SK-N-SH (cell line): ENCODE results near the gene MCCC1. TPM values are rescaled to one million over a fixed set of nuclear protein-coding genes. Genes with fewer than 3 reads are reported as not detected.
"Not testable (repeated sequence)": the region's sequence is repeated elsewhere in the genome, so short reads cannot be mapped to it uniquely, and the experiment has no call there.

Experiments
- CTCF ChIA-PET: fragments of 300-600, 350-600 bp; formaldehyde crosslinking; extraction: SDS; loops from one replicate; lab custom pipeline; 2021; lab: Yijun Ruan, JAX
- POLR2A ChIA-PET: fragments of 350-600 bp; sonication (Branson Sonifier 250); formaldehyde crosslinking; extraction: SDS; loops from one replicate; lab custom pipeline; 2020; ENCODE audit warnings: antibody characterized with exemption, inconsistent platforms; lab: Yijun Ruan, JAX
- DNase-seq: peaks from one replicate; pipeline ENCODE4 v3.0.0; 2012
- H2AFZ ChIP-seq: fragments of 200-600 bp; sonication (generic); 2 replicates; pipeline ENCODE4 v1.8.1; 2016; ENCODE audit warnings: antibody characterized with exemption, mild to moderate bottlenecking, low read depth
- H3F3A ChIP-seq: fragments of 200-600 bp; sonication (generic); replicated peaks from 2 replicates; pipeline ENCODE3; 2016; ENCODE audit warnings: antibody characterized with exemption, mild to moderate bottlenecking; ENCODE audit not compliant: insufficient read depth
- H3K27ac ChIP-seq, 2 experiments: fragments of 200-500 bp in 1 of 2; fragments of 200-600 bp in 1 of 2; sonication (Bioruptor generic) in 1 of 2; sonication (generic), shearing (Covaris generic) in 1 of 2; 2 replicates each; pipeline versions ENCODE4 v1.5.1 to v1.6.1; 2014 to 2016; ENCODE audit warnings: low read depth in 2 of 2, inconsistent platforms in 1 of 2, low read length in 1 of 2, mild to moderate bottlenecking in 1 of 2, mixed read lengths in 1 of 2
- H3K27me3 ChIP-seq: fragments of 200-600 bp; sonication (generic), shearing (Covaris generic); 2 replicates; pipeline ENCODE4 v1.6.1; 2016; ENCODE audit warnings: mixed run types; ENCODE audit not compliant: insufficient read depth
- H3K36me3 ChIP-seq, 2 experiments: fragments of 200-500 bp in 1 of 2; fragments of 200-600 bp in 1 of 2; sonication (Bioruptor generic) in 1 of 2; sonication (generic) in 1 of 2; replicated peaks in 1 of 2; 2 replicates each; pipeline versions ENCODE3 to v1.5.1; 2014 to 2016; ENCODE audit warnings: low read length in 1 of 2, mild to moderate bottlenecking in 1 of 2; ENCODE audit not compliant: insufficient read depth in 2 of 2, control insufficient read depth in 1 of 2
- H3K4me1 ChIP-seq, 2 experiments: fragments of 200-500 bp in 1 of 2; fragments of 200-600 bp in 1 of 2; sonication (Bioruptor generic) in 1 of 2; sonication (generic), shearing (Covaris generic) in 1 of 2; 2 replicates each; pipeline versions ENCODE4 v1.5.1 to v1.6.1; 2014 to 2016; ENCODE audit warnings: low read depth in 1 of 2, low read length in 1 of 2, mixed run types in 1 of 2; ENCODE audit not compliant: insufficient read depth in 2 of 2, control insufficient read depth in 1 of 2
- H3K4me2 ChIP-seq: fragments of 200-600 bp; sonication (generic), shearing (Covaris generic); 2 replicates; pipeline ENCODE4 v1.6.1; 2017; ENCODE audit warnings: mixed run types
- H3K4me3 ChIP-seq, 2 experiments: fragments of 200-500 bp in 1 of 2; fragments of 200-600 bp in 1 of 2; sonication (Bioruptor generic) in 1 of 2; sonication (generic), shearing (Covaris generic) in 1 of 2; 2 replicates each; pipeline versions ENCODE4 v1.5.1 to v1.8.1; 2014 to 2016; ENCODE audit warnings: low read depth in 2 of 2, inconsistent platforms in 1 of 2, low read length in 1 of 2, mild to moderate bottlenecking in 1 of 2, mixed read lengths in 1 of 2, moderate library complexity in 1 of 2
- H3K79me2 ChIP-seq: fragments of 200-600 bp; sonication (generic); 2 replicates; pipeline ENCODE4 v1.8.1; 2017; ENCODE audit warnings: mild to moderate bottlenecking; ENCODE audit not compliant: insufficient read depth
- H3K9ac ChIP-seq: fragments of 200-600 bp; sonication (generic); 2 replicates; pipeline ENCODE4 v1.6.1; 2017; ENCODE audit warnings: mixed run types
- H3K9me2 ChIP-seq: fragments of 200-600 bp; sonication (generic); 2 replicates; pipeline ENCODE4 v1.6.1; 2017; ENCODE audit warnings: mixed run types
- H3K9me3 ChIP-seq: fragments of 200-600 bp; sonication (generic); 2 replicates; pipeline ENCODE4 v1.6.1; 2017; ENCODE audit warnings: mixed run types, mild to moderate bottlenecking, moderate library complexity
- H4K20me1 ChIP-seq: fragments of 200-600 bp; sonication (generic); 2 replicates; pipeline ENCODE4 v1.6.1; 2017; ENCODE audit warnings: mild to moderate bottlenecking, mixed run types; ENCODE audit not compliant: insufficient read depth
- FOXM1 ChIP-seq: IDR thresholded peaks from 2 replicates; pipeline ENCODE4 v1.4.0; 2012; ENCODE audit warnings: low read depth, mild to moderate bottlenecking
- MEF2A ChIP-seq: IDR thresholded peaks from 2 replicates; pipeline ENCODE4 v1.4.0; 2012; ENCODE audit warnings: low read depth, borderline replicate concordance
- RAD21 ChIP-seq: IDR thresholded peaks from 2 replicates; pipeline ENCODE4 v1.6.1; 2012; ENCODE audit warnings: mild to moderate bottlenecking, low read length
- RCOR1 ChIP-seq: fragments of 150-350 bp; IDR thresholded peaks from 2 replicates; pipeline ENCODE4 v1.6.1; 2017; ENCODE audit warnings: antibody characterized with exemption, low read length
- SMC3 ChIP-seq: IDR thresholded peaks from 2 replicates; pipeline ENCODE4 v1.6.1; 2012; ENCODE audit warnings: low read depth, low read length, improper control_type of control experiment
- TCF12 ChIP-seq: IDR thresholded peaks from 2 replicates; pipeline ENCODE4 v1.4.0; 2012
- USF2 ChIP-seq: fragments of 150-350 bp; IDR thresholded peaks from 2 replicates; pipeline ENCODE4 v1.6.1; 2017; ENCODE audit warnings: antibody characterized with exemption, low read length, low read depth, borderline replicate concordance
- YY1 ChIP-seq: IDR thresholded peaks from 2 replicates; pipeline ENCODE4 v1.4.0; 2012; ENCODE audit warnings: low read depth, mild to moderate bottlenecking
- WGBS: methylation state at CpG from one replicate; pipeline ENCODE4 v1.1.6; 2017; ENCODE audit warnings: low lambda C conversion rate; 5-methylcytosine and 5-hydroxymethylcytosine counted together
- polyA plus RNA-seq, 3 experiments: library from polyadenylated mRNA; depleted of rRNA; stranded (reverse); fragments of >200 nt; gene quantifications; 2 replicates each; pipeline ENCODE4 v1.2.3, GENCODE V29; 2012
- TF ChIP-seq, protein P1 (sequence below): fragments of 150-350 bp; IDR thresholded peaks from 2 replicates; pipeline ENCODE4 v1.6.1; 2016; ENCODE audit warnings: mild to moderate bottlenecking, low read depth, low read length
- TF ChIP-seq, protein P2 (sequence below): IDR thresholded peaks from 2 replicates; pipeline ENCODE4 v1.6.1; 2012; ENCODE audit warnings: mild to moderate bottlenecking, low read depth, low read length, moderate library complexity
- TF ChIP-seq, protein P3 (sequence below): fragments of 200-600 bp; sonication (generic); IDR thresholded peaks from 2 replicates; pipeline ENCODE4 v1.6.1; 2017; ENCODE audit warnings: antibody characterized with exemption, mild to moderate bottlenecking, moderate library complexity

Gene MCCC1
- polyA plus RNA-seq, 1 of the 3 experiments (the other 2 are of a cell fraction) = 15.4 TPM

DNA sequence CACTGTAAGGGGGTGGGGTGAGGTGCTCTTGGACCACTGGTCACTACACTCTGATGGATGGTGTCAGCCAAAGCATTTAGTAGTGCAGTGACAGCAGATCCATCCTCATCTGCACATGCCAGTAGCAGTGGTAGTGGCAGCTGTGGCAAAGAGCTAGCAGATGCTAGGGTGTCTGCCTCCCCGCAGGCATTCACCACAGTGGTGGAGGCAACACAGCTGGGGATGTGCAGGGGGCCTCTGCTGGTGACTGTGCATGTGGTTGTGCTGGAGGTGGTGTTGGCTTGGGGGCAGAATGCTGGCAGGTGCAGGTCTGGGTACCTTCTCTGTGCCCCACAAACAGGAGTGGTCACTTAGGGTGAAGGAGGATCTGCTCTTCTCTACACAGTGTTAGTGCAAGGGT, 99.5 kb downstream of the MCCC1 start (continued):
- no peak for TF ChIP-seq USF2
- no peak for TF ChIP-seq RAD21

DNA sequence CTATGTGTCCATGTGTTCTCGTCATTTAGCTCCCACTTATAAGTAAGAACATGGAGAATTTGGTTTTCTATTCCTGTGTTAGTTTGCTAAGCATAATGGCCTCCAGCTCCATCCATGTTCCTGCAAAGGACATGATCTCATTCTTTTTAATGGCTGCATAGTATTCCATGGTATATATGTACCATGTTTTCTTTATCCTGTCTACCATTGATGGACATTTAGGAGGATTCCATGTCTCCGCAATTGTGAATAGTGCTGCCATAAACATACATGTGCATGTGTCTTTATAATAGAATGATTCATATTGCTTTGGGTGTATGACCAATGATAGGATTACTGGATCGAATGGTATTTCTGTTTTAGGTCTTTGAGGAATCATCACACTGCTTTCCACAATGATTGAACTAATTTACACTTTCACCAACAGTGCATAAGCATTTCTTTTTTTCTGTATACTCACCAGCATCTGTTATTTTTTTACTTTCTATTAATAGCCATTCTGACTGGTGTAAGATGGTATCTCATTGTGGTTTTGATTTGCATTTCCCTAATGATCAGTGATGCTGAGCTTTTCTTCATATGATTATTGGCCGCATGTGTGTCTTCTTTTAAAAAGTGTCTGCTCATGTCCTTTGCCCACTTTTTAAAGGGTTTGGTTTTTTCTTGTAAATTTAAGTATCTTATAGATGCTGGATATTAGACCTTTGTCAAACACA, 105.7 kb downstream of the MCCC1 start:
- not testable (repeated sequence) for H3K36me3 ChIP-seq, H3K79me2 ChIP-seq, H4K20me1 ChIP-seq, H3K9me3 ChIP-seq, H3K4me3 ChIP-seq, H3K4me2 ChIP-seq, H3K9ac ChIP-seq, H3K9me2 ChIP-seq, H3K27ac ChIP-seq, H3F3A ChIP-seq, H2AFZ ChIP-seq, H3K4me1 ChIP-seq, H3K27me3 ChIP-seq, DNase-seq
- CTCF ChIA-PET = interaction anchor here (0.6 kb wide), 1 partner anchor 24 kb away, joined by 3 read pairs; no protein-coding TSS in a partner anchor
- WGBS = 71% methylated on average over 4 of the region's 4 CpGs
- POLR2A ChIA-PET = interaction anchor here (1.4 kb wide), 1 partner anchor 12 kb away, joined by 3 read pairs; no protein-coding TSS in a partner anchor

DNA sequence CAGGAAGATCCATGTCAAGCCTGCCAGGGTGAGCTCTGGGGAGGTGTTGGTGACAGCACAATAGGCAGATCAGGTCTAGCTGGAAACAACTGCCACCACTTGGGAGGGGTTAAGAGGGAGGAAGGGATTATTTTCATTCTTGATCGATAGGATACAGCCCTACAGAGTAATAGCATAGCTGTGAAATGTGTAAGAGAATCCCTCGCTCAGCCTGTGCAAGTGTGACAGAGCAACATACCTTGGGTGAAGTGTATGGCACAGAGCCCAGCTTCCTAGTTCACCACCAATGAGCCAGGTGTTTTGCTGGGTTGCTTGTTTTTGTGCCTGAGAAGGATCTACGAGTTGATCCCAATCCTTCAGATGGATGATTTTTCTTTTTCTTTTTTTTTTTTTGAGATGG, 109.7 kb downstream of the MCCC1 start:
- DNase-seq = no peak
- 90% methylated on average over 3 of the region's 3 CpGs for WGBS
- POLR2A ChIA-PET = no interaction called here

More for the DNA sequence above, 109.7 kb downstream of the MCCC1 start:
- H3K27me3 ChIP-seq = no peaks in the 10 kb centered on the region
- H4K20me1 ChIP-seq = no peaks in the 10 kb centered on the region
- H3K4me3 ChIP-seq = no peak overlapping the region
- no peak overlapping the region for H3K4me2 ChIP-seq
- no peak overlapping the region for H2AFZ ChIP-seq
- CTCF ChIA-PET = no interaction called here
- no peak overlapping the region for H3K9ac ChIP-seq
- TF ChIP-seq MEF2A (no peak), YY1 (no peak), SMC3 (no peak), RCOR1 (no peak), RAD21 (no peak), FOXM1 (no peak), USF2 (no peak), TCF12 (no peak)
- TF ChIP-seq, protein P1, sequence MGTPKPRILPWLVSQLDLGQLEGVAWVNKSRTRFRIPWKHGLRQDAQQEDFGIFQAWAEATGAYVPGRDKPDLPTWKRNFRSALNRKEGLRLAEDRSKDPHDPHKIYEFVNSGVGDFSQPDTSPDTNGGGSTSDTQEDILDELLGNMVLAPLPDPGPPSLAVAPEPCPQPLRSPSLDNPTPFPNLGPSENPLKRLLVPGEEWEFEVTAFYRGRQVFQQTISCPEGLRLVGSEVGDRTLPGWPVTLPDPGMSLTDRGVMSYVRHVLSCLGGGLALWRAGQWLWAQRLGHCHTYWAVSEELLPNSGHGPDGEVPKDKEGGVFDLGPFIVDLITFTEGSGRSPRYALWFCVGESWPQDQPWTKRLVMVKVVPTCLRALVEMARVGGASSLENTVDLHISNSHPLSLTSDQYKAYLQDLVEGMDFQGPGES = no peak
- TF ChIP-seq, protein P2, sequence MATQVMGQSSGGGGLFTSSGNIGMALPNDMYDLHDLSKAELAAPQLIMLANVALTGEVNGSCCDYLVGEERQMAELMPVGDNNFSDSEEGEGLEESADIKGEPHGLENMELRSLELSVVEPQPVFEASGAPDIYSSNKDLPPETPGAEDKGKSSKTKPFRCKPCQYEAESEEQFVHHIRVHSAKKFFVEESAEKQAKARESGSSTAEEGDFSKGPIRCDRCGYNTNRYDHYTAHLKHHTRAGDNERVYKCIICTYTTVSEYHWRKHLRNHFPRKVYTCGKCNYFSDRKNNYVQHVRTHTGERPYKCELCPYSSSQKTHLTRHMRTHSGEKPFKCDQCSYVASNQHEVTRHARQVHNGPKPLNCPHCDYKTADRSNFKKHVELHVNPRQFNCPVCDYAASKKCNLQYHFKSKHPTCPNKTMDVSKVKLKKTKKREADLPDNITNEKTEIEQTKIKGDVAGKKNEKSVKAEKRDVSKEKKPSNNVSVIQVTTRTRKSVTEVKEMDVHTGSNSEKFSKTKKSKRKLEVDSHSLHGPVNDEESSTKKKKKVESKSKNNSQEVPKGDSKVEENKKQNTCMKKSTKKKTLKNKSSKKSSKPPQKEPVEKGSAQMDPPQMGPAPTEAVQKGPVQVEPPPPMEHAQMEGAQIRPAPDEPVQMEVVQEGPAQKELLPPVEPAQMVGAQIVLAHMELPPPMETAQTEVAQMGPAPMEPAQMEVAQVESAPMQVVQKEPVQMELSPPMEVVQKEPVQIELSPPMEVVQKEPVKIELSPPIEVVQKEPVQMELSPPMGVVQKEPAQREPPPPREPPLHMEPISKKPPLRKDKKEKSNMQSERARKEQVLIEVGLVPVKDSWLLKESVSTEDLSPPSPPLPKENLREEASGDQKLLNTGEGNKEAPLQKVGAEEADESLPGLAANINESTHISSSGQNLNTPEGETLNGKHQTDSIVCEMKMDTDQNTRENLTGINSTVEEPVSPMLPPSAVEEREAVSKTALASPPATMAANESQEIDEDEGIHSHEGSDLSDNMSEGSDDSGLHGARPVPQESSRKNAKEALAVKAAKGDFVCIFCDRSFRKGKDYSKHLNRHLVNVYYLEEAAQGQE = no peak
- TF ChIP-seq, protein P3, sequence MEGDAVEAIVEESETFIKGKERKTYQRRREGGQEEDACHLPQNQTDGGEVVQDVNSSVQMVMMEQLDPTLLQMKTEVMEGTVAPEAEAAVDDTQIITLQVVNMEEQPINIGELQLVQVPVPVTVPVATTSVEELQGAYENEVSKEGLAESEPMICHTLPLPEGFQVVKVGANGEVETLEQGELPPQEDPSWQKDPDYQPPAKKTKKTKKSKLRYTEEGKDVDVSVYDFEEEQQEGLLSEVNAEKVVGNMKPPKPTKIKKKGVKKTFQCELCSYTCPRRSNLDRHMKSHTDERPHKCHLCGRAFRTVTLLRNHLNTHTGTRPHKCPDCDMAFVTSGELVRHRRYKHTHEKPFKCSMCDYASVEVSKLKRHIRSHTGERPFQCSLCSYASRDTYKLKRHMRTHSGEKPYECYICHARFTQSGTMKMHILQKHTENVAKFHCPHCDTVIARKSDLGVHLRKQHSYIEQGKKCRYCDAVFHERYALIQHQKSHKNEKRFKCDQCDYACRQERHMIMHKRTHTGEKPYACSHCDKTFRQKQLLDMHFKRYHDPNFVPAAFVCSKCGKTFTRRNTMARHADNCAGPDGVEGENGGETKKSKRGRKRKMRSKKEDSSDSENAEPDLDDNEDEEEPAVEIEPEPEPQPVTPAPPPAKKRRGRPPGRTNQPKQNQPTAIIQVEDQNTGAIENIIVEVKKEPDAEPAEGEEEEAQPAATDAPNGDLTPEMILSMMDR = no peak
- no peaks in the 10 kb centered on the region for H3F3A ChIP-seq
- no peaks in the 10 kb centered on the region for H3K9me2 ChIP-seq
- no peaks in the 10 kb centered on the region for H3K9me3 ChIP-seq
- H3K36me3 ChIP-seq = no peaks in the 10 kb centered on the region
- H3K79me2 ChIP-seq = no peaks in the 10 kb centered on the region
- no peak overlapping the region for H3K27ac ChIP-seq
- H3K4me1 ChIP-seq = no peaks in the 10 kb centered on the region
